Right lobe of liver (tissue), 6 donors: ENCODE measurements around the gene ITGA3. TPM values are rescaled to one million over a fixed set of nuclear protein-coding genes. Genes with fewer than 3 reads are reported as not detected.

Source experiments
- ATAC-seq, 4 donors: fragments of 200-7000 bp; cut with Tn5 transposase; one replicate each; pipeline ENCODE4 v1.9.1; 2020; ENCODE audit warnings: mild to moderate bottlenecking in 4 of 4, moderate library complexity in 4 of 4
- DNase-seq, 3 donors: peaks; one replicate each; pipeline ENCODE4 v3.0.0-alpha.2; 2020
- H3K27ac ChIP-seq, 3 donors: fragments of 200-600 bp; one replicate each; pipeline ENCODE4 v1.8.0; 2022
- H3K27me3 ChIP-seq, 2 donors: fragments of 200-600 bp; one replicate each; pipeline ENCODE4 v1.8.0; 2022
- H3K36me3 ChIP-seq, 4 donors: fragments of 200-600 bp; sonication (generic) in 1 of 4; one replicate each; pipeline versions ENCODE4 v1.5.1 to v1.8.0; 2017 to 2022; ENCODE audit warnings: control low read depth in 1 of 4
- H3K4me1 ChIP-seq, 4 donors: fragments of 200-600 bp; sonication (generic) in 1 of 4; one replicate each; pipeline versions ENCODE4 v1.5.1 to v1.8.0; 2017 to 2022; ENCODE audit warnings: control low read depth in 1 of 4
- H3K4me3 ChIP-seq, 3 donors: fragments of 200-600 bp; one replicate each; pipeline ENCODE4 v1.8.0; 2022
- H3K9me3 ChIP-seq, 4 donors: fragments of 200-600 bp; sonication (generic) in 1 of 4; one replicate each; pipeline versions ENCODE4 v1.5.1 to v1.8.0; 2017 to 2022; ENCODE audit warnings: control low read depth in 1 of 4
- CTCF ChIP-seq, 4 donors: fragments of 200-600 bp in 3 of 4; fragments of 450-650 bp in 1 of 4; IDR thresholded peaks; one replicate each; pipeline versions ENCODE4 v1.5.1 to v1.8.0; 2016 to 2022; ENCODE audit warnings: antibody characterized with exemption in 4 of 4, mild to moderate bottlenecking in 2 of 4
- POLR2A ChIP-seq: fragments of 450-650 bp; IDR thresholded peaks from one replicate; pipeline ENCODE4 v1.6.1; 2017; ENCODE audit warnings: antibody characterized with exemption, mild to moderate bottlenecking
- WGBS: methylation state at CpG from one replicate; pipeline ENCODE4 v1.1.6; 2018; ENCODE audit warnings: low coverage, low lambda C conversion rate; ENCODE audit not compliant: insufficient coverage; ENCODE audit errors: missing lambda C conversion rate; 5-methylcytosine and 5-hydroxymethylcytosine counted together
- intact Hi-C, 2 donors: fragments of 100-400 bp; cut with DNase I; formaldehyde crosslinking; loops; one replicate each; pipeline versions ENCODE4 v1.11.2 to v1.14.1; 2022
- total RNA-seq, 6 experiments: library from RNA; depleted of rRNA in 2 of 6; stranded (reverse); fragments of >200 nt in 2 of 6; fragmentation: NEBNext Ultra II Directional in 3 of 6; extraction: Animal tissue kit (Norgen Biotek cat#: 25700) in 3 of 6; gene quantifications; one replicate each; pipeline versions ENCODE4 v1.1.0 to v1.2.4, GENCODE V29; 2016 to 2023
- donor health status: DM: no; HTN: yes; CAD: no.
- donor health status: DM: no; HTN: no; CAD: no.
- donor health status: DM: no; HTN: no; CAD: no.
- donor health status: DM: no; HTN: yes; CAD: no.
- donor health status: DM: no; HTN: yes; CAD: no.

The ITGA3 gene
- total RNA-seq, 6 experiments from 2014 or later, result 1.4 to 3.7 (median 2.4) TPM

GRCh38 chr17:50114849-50115357 lies 59.0 kb downstream of the ITGA3 start:
- 23% methylated on average over 5 of the region's 6 CpGs for WGBS
- H3K27me3 ChIP-seq, result no peaks in the 10 kb centered on the region
- H3K4me1 ChIP-seq, result peaks cover 0 to 32% (median 5%) of the 10 kb centered on the region in 4 donors
- DNase-seq (peak in 1 of 3 donors; percentile 46), ATAC-seq (peak in 2 of 4 donors; percentile 9 to 12)
- H3K9me3 ChIP-seq, result no peaks in the 10 kb centered on the region
- intact Hi-C loops, result loop anchor here (10.0 kb wide), 1 partner anchor 50 kb away; the partner anchor contains the start of gene SGCA (in 2 of the 2)
- no peak overlapping the region for H3K4me3 ChIP-seq
- H3K27ac ChIP-seq, result no peak overlapping the region
- no peaks in the 10 kb centered on the region for H3K36me3 ChIP-seq
- TF ChIP-seq POLR2A (no peak), CTCF (IDR thresholded peaks at IDR 0.05) (peak; percentile 41 to 58 (median 52))

- intact Hi-C loops, result loop anchor here (10.0 kb wide), 1 partner anchor 49 kb away; the partner anchor contains the start of gene SGCA (in 2 of the 2)
These were observed 59.8 kb downstream of the ITGA3 start for GRCh38 chr17:50115756-50116155.

GRCh38 chr17:50117202-50118051 lies 61.5 kb downstream of the ITGA3 start:
- peak in 2 of 3 donors; percentile 59 to 70 for DNase-seq
- Histone ChIP-seq H3K27me3 (no peaks in the 10 kb centered on the region), H3K4me3 (no peak overlapping the region), H3K27ac (no peak overlapping the region), H3K36me3 (no peaks in the 10 kb centered on the region), H3K9me3 (no peaks in the 10 kb centered on the region), H3K4me1 (peaks cover 0 to 16% (median 1%) of the 10 kb centered on the region in 4 donors)
- 21% methylated on average over 23 of the region's 64 CpGs for WGBS
- TF ChIP-seq CTCF (IDR thresholded peaks at IDR 0.05) (peak; percentile 58 to 73 (median 66)), POLR2A (no peak)
- intact Hi-C loops, result loop anchor here (10.0 kb wide), 1 partner anchor 47 kb away; the partner anchor contains the start of gene SGCA (in 2 of the 2)
- peak; percentile 77 to 82 (median 78) for ATAC-seq

More at GRCh38 chr17:50115756-50116155, 59.8 kb downstream of the ITGA3 start:
- Histone ChIP-seq H3K4me3 (no peak overlapping the region), H3K4me1 (peaks cover 0 to 32% (median 5%) of the 10 kb centered on the region in 4 donors), H3K9me3 (no peaks in the 10 kb centered on the region), H3K27ac (no peak overlapping the region), H3K27me3 (no peaks in the 10 kb centered on the region), H3K36me3 (no peaks in the 10 kb centered on the region)
- WGBS, result 40% methylated on average over 1 of the region's 17 CpGs
- ATAC-seq (no peak), DNase-seq (peak in 1 of 3 donors; percentile 42)
- TF ChIP-seq POLR2A (no peak), CTCF (IDR thresholded peaks at IDR 0.05) (no peak)

- H3K36me3 ChIP-seq, result no peaks in the 10 kb centered on the region
- no peak overlapping the region for H3K27ac ChIP-seq
- H3K27me3 ChIP-seq, result no peaks in the 10 kb centered on the region
- peak in 2 of 4 donors; percentile 9 to 20 for ATAC-seq
- H3K9me3 ChIP-seq, result no peaks in the 10 kb centered on the region
- H3K4me1 ChIP-seq, result peaks cover 0 to 13% (median 0%) of the 10 kb centered on the region in 4 donors
- WGBS, result 61% methylated on average over 12 of the region's 23 CpGs
- no peak for DNase-seq
- H3K4me3 ChIP-seq, result no peak overlapping the region
- TF ChIP-seq CTCF (IDR thresholded peaks at IDR 0.05) (no peak), POLR2A (no peak)
- intact Hi-C loops, result loop anchor here (10.0 kb wide), 1 partner anchor 47 kb away; the partner anchor contains the start of gene SGCA (in 2 of the 2)
These were observed 62.3 kb downstream of the ITGA3 start for GRCh38 chr17:50118076-50118827.
